ENCODE results near the gene BNIP5.

- TF ChIP-seq CTCF (conservative IDR thresholded peaks at IDR 0.05) (no peak), ZFX (IDR thresholded peaks at IDR 0.05) (no peak)
These were observed 19.1 kb upstream of the BNIP5 start for GRCh38 chr6:36355819-36356218.
